HEK293T (cell line): ENCODE data around the gene STXBP3.

Experiments used
- CTCF ChIA-PET: fragments of 350-600 bp; formaldehyde crosslinking; extraction: SDS; loops from one replicate; lab custom pipeline; 2021; ENCODE audit warnings: antibody characterized with exemption, inconsistent platforms; lab: Yijun Ruan, JAX
- POLR2A ChIA-PET: fragments of 350-600 bp; formaldehyde crosslinking; extraction: SDS; loops from one replicate; lab custom pipeline; 2020; ENCODE audit warnings: antibody characterized with exemption, inconsistent platforms; lab: Yijun Ruan, JAX
- DNase-seq: peaks from one replicate; pipeline ENCODE4 v3.0.0; 2012; ENCODE audit warnings: mixed read lengths; ENCODE audit errors: extremely low spot score
- ARNT ChIP-seq: fragments of 450-650 bp; IDR thresholded peaks from 2 replicates; pipeline ENCODE4 v1.6.1; 2017; ENCODE audit warnings: mild to moderate bottlenecking
- BHLHE40 ChIP-seq: fragments of 450-650 bp; IDR thresholded peaks from 2 replicates; pipeline ENCODE4 v1.6.1; 2016; ENCODE audit warnings: mild to moderate bottlenecking, moderate library complexity, borderline replicate concordance
- CTBP1 ChIP-seq: fragments of 450-650 bp; IDR thresholded peaks from 2 replicates; pipeline ENCODE4 v1.6.1; 2016; ENCODE audit warnings: borderline replicate concordance
- ELF4 ChIP-seq: fragments of 450-650 bp; IDR thresholded peaks from 2 replicates; pipeline ENCODE4 v1.6.1; 2017; ENCODE audit warnings: antibody characterized with exemption
- FOXA1 ChIP-seq: fragments of 450-650 bp; IDR thresholded peaks from 2 replicates; pipeline ENCODE4 v1.6.1; 2016; ENCODE audit warnings: mild to moderate bottlenecking
- FOXK2 ChIP-seq: fragments of 450-650 bp; IDR thresholded peaks from 2 replicates; pipeline ENCODE4 v1.6.1; 2016; ENCODE audit warnings: mild to moderate bottlenecking
- FOXM1 ChIP-seq: fragments of 450-650 bp; IDR thresholded peaks from 2 replicates; pipeline ENCODE4 v1.6.1; 2017; ENCODE audit warnings: mild to moderate bottlenecking, borderline replicate concordance
- HDGF ChIP-seq: fragments of 450-650 bp; IDR thresholded peaks from 2 replicates; pipeline ENCODE4 v1.6.1; 2017; ENCODE audit warnings: antibody characterized with exemption, borderline replicate concordance
- L3MBTL2 ChIP-seq: fragments of 450-650 bp; conservative IDR thresholded peaks from 2 replicates; pipeline ENCODE4 v1.6.1; 2016; ENCODE audit warnings: mild to moderate bottlenecking
- LEF1 ChIP-seq: fragments of 450-650 bp; IDR thresholded peaks from 2 replicates; pipeline ENCODE4 v1.6.1; 2017; ENCODE audit warnings: mild to moderate bottlenecking, borderline replicate concordance
- NFRKB ChIP-seq: fragments of 450-650 bp; IDR thresholded peaks from 2 replicates; pipeline ENCODE4 v1.6.1; 2016; ENCODE audit warnings: mild to moderate bottlenecking, moderate library complexity
- PKNOX1 ChIP-seq: fragments of 450-650 bp; IDR thresholded peaks from 2 replicates; pipeline ENCODE4 v1.6.1; 2016
- SP1 ChIP-seq: fragments of 450-650 bp; IDR thresholded peaks from 2 replicates; pipeline ENCODE4 v1.6.1; 2017
- SUZ12 ChIP-seq: fragments of 450-650 bp; IDR thresholded peaks from 2 replicates; pipeline ENCODE4 v1.6.1; 2016; ENCODE audit warnings: mild to moderate bottlenecking
- TARDBP ChIP-seq: fragments of 450-650 bp; IDR thresholded peaks from 2 replicates; pipeline ENCODE4 v1.6.1; 2016
- ZNF384 ChIP-seq: fragments of 450-650 bp; IDR thresholded peaks from 2 replicates; pipeline ENCODE4 v1.6.1; 2016

STXBP3 gene

GRCh38 chr1:108854221-108855019, 107.9 kb downstream of the STXBP3 start:
- ChIA-PET POLR2A (no interaction called here), CTCF (no interaction called here)
- no peak for DNase-seq
- TF ChIP-seq NFRKB, result no peak
- TF ChIP-seq ZNF384, result no peak
- no peak for TF ChIP-seq BHLHE40
- no peak for TF ChIP-seq ELF4
- TF ChIP-seq FOXK2, result no peak
- TF ChIP-seq PKNOX1, result no peak
- no peak for TF ChIP-seq ARNT
- no peak for TF ChIP-seq SP1
- no peak for TF ChIP-seq L3MBTL2
- TF ChIP-seq LEF1, result no peak

- ChIA-PET CTCF (no interaction called here), POLR2A (no interaction called here)
Measured at GRCh38 chr1:108856994-108857393, 110.5 kb downstream of the STXBP3 start, which contains the start of gene AKNAD1. Gene AKNAD1, minus strand, starts transcription at chr1:108857094. Its CDS starts 4,430 bp downstream, at chr1:108852664.

GRCh38 chr1:108858230-108858950, 111.9 kb downstream of the STXBP3 start:
- ChIA-PET CTCF (interaction anchor here (0.6 kb wide), 1 partner anchor 118 kb away, joined by 3 read pairs; no protein-coding TSS in a partner anchor), POLR2A (no interaction called here)
- TF ChIP-seq SUZ12, result no peak
- no peak for TF ChIP-seq HDGF
- no peak for TF ChIP-seq FOXM1
- no peak for TF ChIP-seq NFRKB
- TF ChIP-seq L3MBTL2, result no peak
- TF ChIP-seq FOXA1, result no peak
- no peak for DNase-seq

More at GRCh38 chr1:108856994-108857393, 110.5 kb downstream of the STXBP3 start, which contains the start of gene AKNAD1:
- TF ChIP-seq NFRKB, result no peak
- no peak for TF ChIP-seq SUZ12
- no peak for TF ChIP-seq FOXA1
- TF ChIP-seq FOXM1, result no peak
- TF ChIP-seq CTBP1, result no peak
- no peak for TF ChIP-seq SP1
- TF ChIP-seq ELF4, result no peak
- no peak for TF ChIP-seq TARDBP
- no peak for TF ChIP-seq PKNOX1
- TF ChIP-seq L3MBTL2, result no peak
- no peak for TF ChIP-seq ARNT
- no peak for TF ChIP-seq ZNF384
- no peak for TF ChIP-seq FOXK2
- no peak for TF ChIP-seq LEF1
- TF ChIP-seq BHLHE40, result no peak
- no peak for TF ChIP-seq HDGF
- DNase-seq, result no peak
